ENCODE measurements around the gene B4GALT6.

B4GALT6 gene

DNA sequence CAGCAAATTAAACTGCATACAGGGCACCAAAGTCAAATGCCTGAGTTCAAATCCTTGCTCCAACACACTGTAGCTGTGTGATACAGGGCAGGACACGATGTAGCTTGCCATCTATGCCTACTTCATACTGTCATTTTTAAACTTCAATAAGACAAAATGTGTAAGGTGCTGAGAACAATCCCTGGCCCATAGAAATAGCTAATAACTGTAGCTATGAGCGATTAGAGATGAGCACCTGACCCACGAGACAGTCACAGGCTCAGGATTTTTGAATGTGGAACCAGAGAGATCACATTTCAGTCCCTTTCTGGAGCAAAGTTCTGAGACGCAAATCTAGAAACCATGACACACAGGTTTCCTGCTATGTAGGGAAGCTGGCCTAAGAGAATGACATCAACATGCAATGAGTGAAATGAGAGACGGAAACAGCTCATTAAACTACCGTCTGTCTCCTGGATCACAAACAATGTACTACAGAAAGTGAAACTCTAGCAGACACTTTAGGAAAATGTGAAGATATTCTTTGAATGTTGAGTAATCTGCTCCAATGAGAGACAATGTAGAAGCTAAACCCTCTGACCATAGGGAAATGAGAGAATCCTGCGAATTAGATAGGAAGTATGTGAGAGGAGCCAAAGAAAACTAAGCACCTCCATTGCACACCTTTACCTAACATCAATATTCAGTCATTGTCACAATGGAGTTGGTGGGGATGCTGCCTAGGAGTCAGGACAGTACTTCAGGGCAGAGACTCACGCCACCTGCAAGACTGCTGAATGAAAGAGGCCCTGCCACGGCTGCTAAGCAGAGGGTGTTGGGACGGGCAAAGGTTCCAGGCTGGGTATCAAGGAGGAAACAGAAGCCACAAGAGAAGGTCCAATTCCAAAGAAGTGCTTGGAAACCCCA, 25.5 kb downstream of the B4GALT6 start:
- peak; percentile 93 for DNase-seq

DNA sequence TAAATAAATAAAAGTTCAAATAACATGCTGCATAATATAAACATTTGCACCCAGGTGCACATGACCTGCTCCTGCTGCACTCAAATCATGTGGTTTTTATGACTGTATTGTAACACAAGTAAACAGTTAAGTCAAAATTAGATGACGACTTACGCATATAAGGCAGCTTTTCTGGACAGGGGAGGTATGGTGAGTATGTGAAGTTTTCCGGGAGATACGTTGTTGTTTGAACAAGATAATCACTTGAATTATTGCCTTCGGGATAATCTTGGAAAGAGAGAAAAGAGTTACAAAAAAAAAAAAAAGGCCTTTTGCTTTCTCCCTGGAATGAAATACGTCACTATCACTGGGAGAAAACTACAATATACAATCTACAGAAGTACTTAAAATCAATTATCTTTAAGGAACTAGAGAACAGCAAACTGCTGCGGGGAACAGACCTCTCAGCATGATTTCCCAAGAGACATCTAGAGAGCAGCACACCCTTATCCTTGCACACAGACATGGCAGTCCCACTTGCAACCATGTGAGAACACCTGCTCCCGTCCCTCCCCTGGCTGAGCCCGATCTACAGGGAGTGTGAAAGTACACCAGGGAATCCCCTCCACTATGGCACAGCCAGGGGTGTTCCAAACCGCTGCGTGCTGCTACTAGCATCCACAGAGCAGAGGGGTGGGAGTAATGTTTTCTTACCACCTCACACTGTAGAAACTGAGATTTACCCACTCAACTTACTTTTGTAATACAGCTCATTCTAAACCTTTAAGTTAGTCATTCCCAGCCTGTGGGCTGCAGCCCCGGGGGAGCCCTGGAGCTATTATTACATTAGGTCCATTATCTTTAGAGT, 26.3 kb downstream of the B4GALT6 start:
- peak; percentile 79 for DNase-seq

DNA sequence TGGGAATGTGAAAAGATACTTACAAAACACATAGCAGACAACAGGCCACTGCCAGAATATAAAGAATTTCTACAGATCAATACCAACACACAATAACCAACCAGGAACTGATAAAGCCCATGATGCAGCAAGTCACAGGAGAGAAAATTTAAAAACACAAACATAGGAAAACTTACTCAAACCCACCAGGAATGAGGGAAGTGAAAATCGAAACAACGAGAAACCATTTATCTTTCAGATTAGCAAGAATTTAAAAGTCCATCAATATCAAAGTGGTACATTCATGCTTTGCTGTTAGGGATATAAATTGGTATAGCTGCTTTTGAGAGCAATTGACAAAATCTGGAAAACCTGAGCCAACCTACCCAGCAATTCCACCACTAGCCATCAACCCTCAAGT, 27.6 kb downstream of the B4GALT6 start:
- DNase-seq: no peak

DNA sequence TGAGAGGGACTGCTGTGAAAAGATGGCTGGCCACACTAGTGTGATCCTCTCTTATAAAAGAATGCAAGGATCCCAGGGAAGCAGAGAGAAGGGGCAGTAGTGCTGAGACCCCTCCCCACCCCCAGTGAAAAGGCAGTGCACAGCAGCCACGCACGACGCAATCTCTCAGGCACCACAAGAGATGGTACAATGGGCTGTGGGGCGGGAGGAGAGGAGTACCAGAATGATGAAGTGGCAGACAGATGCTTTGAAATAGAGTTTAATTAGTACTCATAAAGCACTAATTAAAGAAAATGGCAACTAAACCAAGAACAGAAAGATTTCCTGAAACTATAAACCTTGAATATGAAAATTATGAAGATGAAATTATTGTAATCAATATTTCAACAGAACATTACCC, 29.0 kb downstream of the B4GALT6 start:
- no peak for DNase-seq

DNA sequence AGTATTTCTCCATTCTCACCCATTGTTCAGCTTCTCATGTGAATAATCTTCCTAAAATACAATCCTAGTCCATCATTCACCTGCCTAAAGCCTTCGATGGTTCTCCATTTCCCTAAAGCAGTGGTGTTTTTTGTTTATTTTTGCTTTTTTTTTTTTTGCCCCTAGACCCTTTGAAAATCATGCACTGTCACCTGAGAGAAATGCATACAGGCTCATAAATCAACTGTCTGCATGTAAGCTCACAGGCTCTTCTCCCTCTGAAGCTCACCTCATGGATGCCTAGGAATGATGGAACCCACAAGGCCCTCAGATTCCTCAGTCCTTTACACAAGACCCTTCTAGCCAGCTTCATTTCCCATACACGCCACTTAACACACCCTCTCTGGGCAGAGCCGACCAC, 31.5 kb downstream of the B4GALT6 start:
- no peak for DNase-seq

DNA sequence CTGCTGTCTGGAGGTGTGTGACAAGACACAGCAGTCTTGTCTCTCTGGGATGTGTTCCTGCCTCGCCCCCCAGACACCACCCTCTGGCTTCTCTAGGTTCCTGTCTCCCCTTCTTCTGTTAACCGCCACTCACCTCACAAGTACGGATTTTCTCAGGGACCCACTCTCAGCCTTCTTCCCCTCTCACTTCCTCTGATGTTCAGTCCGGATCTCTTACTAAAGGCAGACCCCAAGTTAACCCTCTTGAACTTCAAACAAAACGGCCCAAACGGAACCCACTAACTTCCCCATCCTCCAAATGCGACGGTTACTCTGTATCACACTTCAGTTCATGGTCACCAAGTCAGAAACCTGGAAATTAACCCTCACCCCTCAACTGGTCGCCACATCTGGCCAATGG, 32.0 kb downstream of the B4GALT6 start:
- no peak for DNase-seq

DNA sequence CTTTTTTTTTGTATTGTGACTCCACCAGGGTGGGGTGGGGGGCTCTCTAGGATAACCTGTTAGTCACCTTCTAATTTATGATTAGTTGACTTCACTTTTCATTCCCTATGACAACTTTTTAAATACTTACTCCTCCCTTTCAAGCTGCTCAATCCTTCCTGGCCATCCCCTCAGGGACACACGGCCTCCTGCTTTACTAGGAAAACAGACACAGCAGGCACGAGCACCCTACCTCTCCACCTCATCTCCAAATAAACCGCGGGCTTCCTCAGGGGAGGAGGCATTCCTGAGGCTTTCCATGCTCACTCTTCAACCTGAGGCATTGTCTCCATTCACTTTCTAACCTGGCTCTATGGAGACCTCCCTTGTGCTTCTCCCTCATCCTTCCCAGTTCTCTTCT, 33.0 kb downstream of the B4GALT6 start:
- DNase-seq: no peak

DNA sequence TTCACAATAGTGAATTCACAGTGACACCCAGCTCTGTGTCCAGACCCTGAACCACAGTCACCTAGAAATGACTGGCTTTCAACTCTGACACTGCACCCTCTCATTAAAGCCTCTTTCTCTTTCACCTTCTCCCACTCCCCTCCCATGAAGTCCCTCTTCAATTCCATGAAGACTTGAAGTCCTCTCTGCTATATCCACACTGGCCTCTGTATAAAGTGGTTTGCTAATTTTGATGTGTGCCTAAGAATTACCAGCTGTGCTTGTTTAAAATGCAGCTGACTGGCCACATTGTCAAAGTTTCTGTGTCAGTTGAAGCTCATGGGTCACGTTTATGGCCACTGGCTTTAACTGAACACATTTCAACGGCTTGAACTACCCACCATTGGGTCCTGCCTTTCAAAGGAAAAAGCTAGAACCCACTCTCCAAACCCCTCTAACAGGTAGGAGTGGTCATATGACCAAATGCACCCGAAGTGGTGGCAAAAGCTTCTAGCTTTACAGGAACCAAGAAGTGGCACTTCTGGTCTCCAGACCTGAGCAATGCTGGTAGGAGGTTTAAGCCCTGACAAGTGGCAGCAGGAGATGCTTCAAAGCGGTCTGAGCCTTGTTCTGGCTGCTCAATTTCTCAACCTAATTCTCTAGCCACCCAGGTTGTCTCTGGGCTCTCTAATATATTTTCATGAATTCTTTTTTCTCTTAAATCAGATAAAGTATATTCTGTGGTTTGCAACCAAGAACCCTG, 34.2 kb downstream of the B4GALT6 start:
- DNase-seq: no peak

DNA sequence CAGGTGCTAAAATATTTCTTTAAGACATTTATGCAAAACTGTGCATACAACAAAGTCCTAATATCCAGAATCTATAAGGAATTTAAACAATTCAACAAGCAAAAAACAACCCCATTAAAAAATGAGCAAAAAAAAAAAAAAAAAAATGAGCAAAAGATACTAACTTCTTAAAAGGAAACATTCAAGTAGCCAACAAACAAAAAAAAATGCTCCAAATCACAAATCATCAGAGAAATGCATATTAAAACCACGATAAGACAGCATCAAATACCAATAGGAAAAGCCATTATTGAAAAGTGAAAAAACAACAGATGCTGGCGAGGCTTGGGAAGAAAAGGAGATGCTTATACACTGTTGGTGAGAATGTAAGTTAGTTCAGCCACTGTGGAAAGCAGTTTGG, 34.9 kb downstream of the B4GALT6 start:
- DNase-seq: no peak

DNA sequence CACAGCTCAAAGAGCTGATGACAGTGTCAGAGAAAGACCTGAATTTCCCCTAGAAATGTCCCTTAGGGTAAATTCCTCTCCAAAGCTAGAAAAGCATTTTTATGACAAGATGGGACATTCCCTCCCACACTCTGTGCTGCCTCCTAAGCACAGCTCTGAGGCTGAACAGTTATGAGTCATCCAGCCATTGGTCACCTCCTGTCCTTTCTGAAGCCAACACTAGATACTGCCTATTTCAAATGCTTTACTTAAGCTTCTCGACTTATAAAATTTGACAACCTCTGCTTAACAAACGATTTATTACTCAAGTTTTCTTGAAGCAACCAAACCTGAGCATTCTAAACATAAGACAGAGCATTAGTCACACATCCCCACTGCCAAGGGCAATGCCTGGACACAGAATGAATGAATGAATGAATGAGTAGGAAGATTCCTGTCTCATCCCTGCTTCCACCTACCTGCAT, 35.4 kb downstream of the B4GALT6 start:
- DNase-seq: no peak

DNA sequence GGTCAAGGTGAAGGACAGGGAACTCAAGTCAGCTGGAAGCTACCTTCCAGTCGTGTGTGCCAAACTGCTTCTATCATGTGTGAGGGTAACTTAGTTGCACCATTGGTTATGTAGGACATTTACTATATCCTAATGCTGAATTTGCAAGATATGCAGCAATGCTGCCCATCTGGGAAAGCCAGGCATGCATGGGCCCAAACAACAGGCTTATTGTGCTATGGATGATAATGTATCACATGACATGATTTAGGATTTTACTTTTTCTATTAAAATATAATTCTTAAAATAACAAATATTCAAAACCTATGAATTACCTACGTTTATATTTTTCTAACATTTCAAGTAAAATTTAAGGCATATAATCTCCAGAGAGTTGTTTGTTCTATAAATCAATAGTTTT, 35.9 kb downstream of the B4GALT6 start:
- no peak for DNase-seq

DNA sequence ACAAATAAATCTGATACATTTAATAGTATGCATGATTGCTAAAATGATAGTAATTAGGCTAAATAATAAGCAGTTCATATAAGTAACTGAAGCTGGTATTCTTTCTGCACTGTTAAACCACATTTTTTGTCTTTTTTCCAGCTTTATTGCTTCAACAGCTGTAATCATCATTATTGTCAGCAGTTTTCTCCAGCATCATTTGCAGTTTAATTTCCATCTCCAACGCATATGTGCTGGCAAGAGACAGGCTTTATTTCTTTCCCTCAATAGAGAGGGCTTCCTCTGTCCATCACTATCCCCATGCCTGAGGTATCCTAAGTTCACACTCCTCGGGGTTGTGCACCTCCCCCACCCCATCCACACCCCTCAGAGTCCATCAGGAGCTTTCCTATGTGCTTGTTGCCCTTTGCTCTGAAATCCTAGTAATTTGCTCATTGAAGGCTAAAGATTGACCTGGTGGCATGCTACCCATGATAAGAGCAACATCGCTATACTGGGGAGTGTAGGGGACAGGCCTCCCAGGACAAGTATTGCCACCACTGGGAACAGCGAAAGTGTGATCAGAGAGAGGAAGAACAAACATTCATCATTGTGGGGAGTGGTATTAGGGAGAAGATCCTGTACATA, 37.1 kb downstream of the B4GALT6 start:
- DNase-seq: no peak

DNA sequence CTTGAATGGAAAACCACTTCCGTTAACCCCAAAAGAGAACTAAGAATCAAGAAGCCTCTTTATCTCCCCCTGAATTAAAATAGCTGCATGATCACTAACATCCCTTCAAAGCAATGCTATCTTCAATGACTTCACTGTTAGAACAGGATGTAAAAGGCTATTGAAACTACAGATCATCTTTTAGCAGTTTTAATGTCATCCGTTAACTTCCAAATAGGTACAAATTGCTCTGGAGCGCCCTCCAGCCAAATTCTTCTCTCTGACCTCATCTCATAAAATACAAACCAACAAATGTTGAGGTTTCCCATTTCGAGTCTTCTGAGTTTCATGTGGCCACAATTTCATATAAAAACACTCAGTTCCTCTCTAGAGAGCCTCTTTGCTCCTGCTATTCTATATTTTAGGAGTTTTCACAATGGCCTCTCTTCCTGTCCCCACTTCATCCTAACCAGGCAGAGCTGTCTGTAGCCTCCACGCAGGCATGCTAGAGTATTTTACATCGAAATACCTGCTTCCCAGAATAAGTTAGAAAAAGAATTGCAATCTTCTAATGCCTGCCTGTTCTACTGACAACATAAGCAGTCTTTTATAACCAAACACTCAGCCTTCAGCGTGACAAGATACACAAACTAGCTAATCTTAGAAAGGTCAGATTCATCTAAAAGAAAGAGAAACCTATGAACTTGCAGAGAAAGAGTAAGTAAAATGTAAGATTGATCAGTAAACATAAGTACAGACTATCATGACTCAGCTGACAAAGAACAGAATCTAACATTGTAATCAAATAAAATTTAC, 37.9 kb downstream of the B4GALT6 start:
- no peak for DNase-seq

DNA sequence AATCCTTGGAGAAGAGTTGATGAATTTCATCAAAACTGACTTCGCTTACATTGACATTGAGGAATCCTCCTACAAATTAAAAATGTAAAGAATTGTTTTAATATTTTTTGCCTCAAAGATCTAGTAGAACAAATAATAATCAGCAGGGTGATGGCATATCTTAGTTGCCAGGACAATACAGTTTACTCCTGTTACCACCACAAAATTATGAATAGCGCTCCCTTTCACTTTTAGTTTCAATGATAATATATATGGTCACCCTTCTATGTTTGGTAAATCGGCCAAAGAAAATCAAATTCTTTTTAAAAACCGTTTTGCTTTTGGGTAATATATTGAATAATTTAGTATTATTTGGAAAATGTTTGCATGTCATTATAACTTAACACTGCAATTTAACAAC, 39.0 kb downstream of the B4GALT6 start:
- DNase-seq: no peak

DNA sequence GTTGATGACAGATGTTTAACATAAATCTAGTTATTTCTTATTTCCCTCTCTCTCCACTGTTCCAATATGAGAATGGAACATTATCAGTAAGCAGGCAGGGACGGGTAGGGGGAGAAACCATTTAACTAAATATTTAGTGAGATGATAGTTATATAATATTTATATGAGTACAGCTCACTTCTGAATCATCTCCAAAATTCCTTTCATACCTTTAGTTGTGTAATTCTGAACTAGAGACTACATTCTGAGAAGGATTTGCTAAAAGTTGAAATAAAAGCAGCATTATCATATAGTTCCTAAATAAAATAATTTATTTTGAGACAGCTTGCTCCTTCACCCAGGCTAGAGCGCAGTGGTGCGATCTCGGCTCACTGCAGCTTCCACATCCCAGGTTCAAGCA, 41.4 kb downstream of the B4GALT6 start:
- DNase-seq: no peak

DNA sequence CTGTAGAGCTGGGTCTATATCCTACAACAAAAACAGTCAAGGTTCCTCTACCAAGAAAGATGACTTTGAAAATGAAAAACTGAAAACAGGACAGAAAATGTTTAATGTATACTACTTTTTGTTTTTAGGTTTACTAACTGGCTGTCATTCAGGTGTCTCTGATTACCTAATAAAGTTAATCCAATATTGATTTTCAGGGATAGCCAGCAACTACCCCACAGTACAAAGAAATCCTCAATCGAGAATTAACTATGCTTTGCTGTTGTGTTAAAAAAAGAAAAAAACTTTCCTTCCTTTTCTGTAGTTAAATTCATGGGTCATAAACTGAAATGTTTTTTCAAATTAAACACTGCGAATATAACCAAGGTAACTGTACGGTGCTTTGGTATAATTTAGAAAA, 46.9 kb downstream of the B4GALT6 start:
- no peak for DNase-seq

DNA sequence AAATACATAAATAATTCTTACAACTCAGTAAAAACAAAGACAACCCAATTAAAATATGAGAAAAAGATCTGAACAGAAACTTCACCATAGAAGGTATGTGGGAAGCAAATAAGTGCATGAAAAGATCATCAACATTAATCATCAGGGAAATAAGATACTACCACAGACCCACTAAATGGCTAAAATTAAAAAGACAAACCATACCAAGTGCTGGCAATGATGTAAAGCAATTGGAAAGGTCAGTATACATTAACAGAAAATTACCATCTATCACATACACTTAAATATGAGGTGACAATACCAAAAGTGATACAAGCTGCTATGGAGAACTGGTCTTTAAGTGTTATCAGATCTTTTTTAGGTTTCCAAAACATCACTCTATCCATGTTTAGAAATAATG, 48.0 kb downstream of the B4GALT6 start:
- DNase-seq: no peak

DNA sequence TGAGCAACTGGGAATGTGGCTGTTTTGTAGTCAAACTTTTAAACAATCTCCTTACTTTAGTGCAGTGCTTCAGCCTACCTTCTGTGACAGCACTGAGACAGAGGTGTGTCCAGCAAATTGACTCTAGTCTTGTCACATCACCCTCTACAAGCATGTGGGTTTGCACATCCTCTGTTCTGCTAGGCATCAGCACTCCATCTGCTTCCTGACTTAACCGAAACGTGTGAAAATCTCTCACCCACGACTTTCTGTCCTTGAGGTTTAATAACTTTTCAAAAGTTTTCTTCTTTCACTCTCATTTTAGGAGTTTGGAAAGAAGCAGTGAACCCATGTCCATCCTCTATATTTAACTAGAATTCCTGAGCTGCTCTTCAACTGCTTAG, 50.1 kb downstream of the B4GALT6 start:
- DNase-seq: no peak

DNA sequence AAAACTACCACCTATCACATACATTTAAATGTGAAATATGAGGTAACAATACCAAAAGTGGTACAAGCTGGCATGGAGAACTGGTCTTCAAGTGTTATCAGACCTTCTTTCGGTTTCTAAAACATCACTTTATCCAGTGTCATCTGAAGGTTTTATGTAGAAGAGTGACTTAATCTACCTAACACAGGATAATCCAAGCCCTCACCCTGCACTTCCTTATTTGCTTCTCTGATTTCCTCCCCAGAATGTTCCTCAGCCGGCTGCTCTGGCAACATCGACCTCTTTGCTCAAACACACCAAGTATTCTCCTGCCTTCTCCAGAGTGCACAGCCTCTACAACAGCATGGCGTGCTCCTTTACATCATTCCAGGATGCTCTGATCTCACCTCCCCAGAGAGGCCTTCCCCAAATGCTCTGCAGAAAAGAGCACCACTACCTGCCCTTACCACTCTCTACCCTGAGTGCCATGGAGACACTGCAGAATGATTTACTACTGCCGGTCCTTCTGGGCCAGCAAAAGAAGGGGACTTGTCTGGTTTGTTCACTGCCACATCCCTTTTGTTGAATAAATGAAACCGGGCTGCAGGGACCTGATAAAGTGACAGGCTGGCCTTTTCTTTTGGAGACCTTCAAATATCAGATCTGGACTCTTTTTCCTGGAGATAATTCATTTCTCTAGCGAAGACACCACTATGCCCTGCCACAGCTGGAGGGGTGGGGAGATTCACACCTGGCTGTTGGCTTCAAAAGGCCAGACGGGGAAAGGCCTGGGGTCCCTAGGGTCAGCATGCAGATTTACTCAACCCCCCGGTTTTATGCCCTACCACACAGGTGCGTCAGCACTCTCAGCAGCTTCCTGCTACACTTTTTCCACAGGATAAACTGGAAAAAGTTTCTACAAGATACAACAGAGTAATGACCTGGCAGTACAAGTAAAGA, 50.7 kb downstream of the B4GALT6 start:
- no peak for DNase-seq

DNA sequence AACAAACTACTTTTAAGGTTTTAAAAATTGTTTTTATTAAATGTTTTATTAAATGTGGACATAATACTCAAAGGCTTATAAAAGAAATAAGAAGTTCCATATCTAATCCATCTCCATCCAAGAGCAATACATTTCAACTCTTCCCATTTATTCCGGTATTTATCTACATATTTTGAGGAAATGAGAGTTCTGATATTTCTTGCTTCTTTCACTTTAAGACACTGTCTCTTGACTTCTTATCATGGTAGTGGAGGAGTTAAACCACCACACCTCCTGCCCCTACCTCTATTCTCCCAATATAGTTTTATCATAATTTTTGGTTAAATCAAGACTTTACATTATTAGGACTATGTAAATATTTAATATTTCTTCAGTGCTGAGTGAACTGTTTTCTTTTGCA, 52.0 kb downstream of the B4GALT6 start:
- no peak for DNase-seq

DNA sequence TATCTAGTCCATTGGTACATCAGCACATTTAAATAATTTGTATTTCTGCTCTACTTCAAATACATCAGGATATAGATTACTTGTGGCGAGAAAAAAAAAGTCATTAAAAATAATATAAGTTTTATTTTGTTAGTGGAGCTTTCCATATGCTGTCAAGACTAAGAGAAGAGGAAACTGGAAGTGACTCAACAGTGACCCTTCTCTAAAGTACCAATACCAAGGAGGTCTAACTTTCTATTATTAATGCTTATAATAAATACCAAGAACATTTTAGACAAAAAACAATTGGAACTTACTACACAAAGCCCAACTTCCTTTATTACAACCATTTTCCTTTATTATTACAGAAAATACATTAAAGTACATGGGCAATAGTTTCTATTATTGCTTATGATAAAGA, 52.9 kb downstream of the B4GALT6 start:
- no peak for DNase-seq

Data from NCI-H510A treated with DMSO at 0.1 percent for 48 hours (cell line).